Stimulated activated CD4-positive, alpha-beta T cell treated with anti-CD3 and anti-CD28 coated beads, Interleukin-4, amount 100 ng/mL, for 24 hours (primary cell): ENCODE measurements around the gene SMPD1.
A peak's percentile ranks its signal among the peaks of the same experiment; 100 is the strongest.

ENCODE experiments used
- DNase-seq: peaks from one replicate; pipeline ENCODE4 v3.0.0-alpha.2; 2020

Gene SMPD1

GRCh38 chr11:6389905-6390717 is at the start of gene SMPD1:
Gene SMPD1, plus strand, starts transcription at chr11:6390474. Its CDS starts 125 bp downstream, at chr11:6390599.
- DNase-seq = peak; percentile 93

- DNase-seq = no peak
These were observed 44.9 kb upstream of the SMPD1 start for GRCh38 chr11:6345366-6345765.

GRCh38 chr11:6350043-6350442 is 40.2 kb upstream of the SMPD1 start:
- no peak for DNase-seq

- no peak for DNase-seq
These were observed 39.8 kb upstream of the SMPD1 start for GRCh38 chr11:6350486-6350885.

- peak; percentile 30 for DNase-seq
These were observed 38.4 kb upstream of the SMPD1 start for GRCh38 chr11:6351782-6352382.

- DNase-seq = peak; percentile 66
These were observed 36.8 kb upstream of the SMPD1 start for GRCh38 chr11:6353367-6353987.

- no peak for DNase-seq
These were observed 35.4 kb upstream of the SMPD1 start for GRCh38 chr11:6354651-6355485.

- DNase-seq = no peak
These were observed 33.7 kb upstream of the SMPD1 start for GRCh38 chr11:6356503-6357055.

GRCh38 chr11:6357222-6357621 is 33.1 kb upstream of the SMPD1 start:
- DNase-seq = peak; percentile 61

GRCh38 chr11:6360183-6360582 is 30.1 kb upstream of the SMPD1 start:
- no peak for DNase-seq

- DNase-seq = no peak
These were observed 27.9 kb upstream of the SMPD1 start for GRCh38 chr11:6362185-6362872.

GRCh38 chr11:6362873-6363678 is 27.2 kb upstream of the SMPD1 start:
- peak; percentile 78 for DNase-seq

GRCh38 chr11:6365659-6366058 is 24.6 kb upstream of the SMPD1 start:
- no peak for DNase-seq

GRCh38 chr11:6371825-6372224 is 18.4 kb upstream of the SMPD1 start:
- DNase-seq = no peak

GRCh38 chr11:6377902-6378639 is 12.2 kb upstream of the SMPD1 start:
- DNase-seq = no peak

- DNase-seq = no peak
These were observed 11.7 kb upstream of the SMPD1 start for GRCh38 chr11:6378640-6378989.

- DNase-seq = no peak
These were observed 5.1 kb upstream of the SMPD1 start for GRCh38 chr11:6385046-6385777.

- no peak for DNase-seq
These were observed 2.3 kb upstream of the SMPD1 start for GRCh38 chr11:6387811-6388599.

GRCh38 chr11:6388748-6389147 is 1.5 kb upstream of the SMPD1 start:
- DNase-seq = no peak
